HG03139 (cell line): ENCODE measurements around the gene CHDH.

Experiments
- ATAC-seq: cut with Tn5 transposase; IDR thresholded peaks from one replicate; pipeline ENCODE4 v1.9.1; 2021; ENCODE audit not compliant: unreplicated experiment

Gene CHDH

GRCh38 chr3:53792866-53793265 lies 53.4 kb downstream of the CHDH start:
- ATAC-seq: no peak

- ATAC-seq: no peak
Measured at GRCh38 chr3:53791317-53791716, 54.9 kb downstream of the CHDH start.

- no peak for ATAC-seq
Measured at GRCh38 chr3:53790470-53790869, 55.7 kb downstream of the CHDH start.

GRCh38 chr3:53789459-53789858 lies 56.8 kb downstream of the CHDH start:
- ATAC-seq: no peak

GRCh38 chr3:53788038-53788437 lies 58.2 kb downstream of the CHDH start:
- no peak for ATAC-seq

- ATAC-seq: no peak
Measured at GRCh38 chr3:53787016-53787415, 59.2 kb downstream of the CHDH start.

- no peak for ATAC-seq
Measured at GRCh38 chr3:53780806-53781205, 65.4 kb downstream of the CHDH start.

- ATAC-seq: no peak
Measured at GRCh38 chr3:53780171-53780570, 66.0 kb downstream of the CHDH start.

GRCh38 chr3:53778153-53778552 lies 68.1 kb downstream of the CHDH start:
- ATAC-seq: no peak

GRCh38 chr3:53777468-53777867 lies 68.8 kb downstream of the CHDH start:
- no peak for ATAC-seq

- no peak for ATAC-seq
Measured at GRCh38 chr3:53776494-53777101, 69.6 kb downstream of the CHDH start.

GRCh38 chr3:53775834-53776251 lies 70.4 kb downstream of the CHDH start:
- no peak for ATAC-seq

GRCh38 chr3:53775018-53775417 lies 71.2 kb downstream of the CHDH start:
- no peak for ATAC-seq

- ATAC-seq: no peak
Measured at GRCh38 chr3:53774414-53774813, 71.8 kb downstream of the CHDH start.

GRCh38 chr3:53773611-53774368 lies 72.4 kb downstream of the CHDH start:
- ATAC-seq: peak; percentile 82

- no peak for ATAC-seq
Measured at GRCh38 chr3:53773021-53773436, 73.2 kb downstream of the CHDH start.

GRCh38 chr3:53772562-53772961 lies 73.7 kb downstream of the CHDH start:
- no peak for ATAC-seq

- ATAC-seq: no peak
Measured at GRCh38 chr3:53768478-53769459, 77.5 kb downstream of the CHDH start.

GRCh38 chr3:53766706-53767105 lies 79.5 kb downstream of the CHDH start:
- ATAC-seq: no peak

GRCh38 chr3:53765753-53766152 lies 80.5 kb downstream of the CHDH start:
- no peak for ATAC-seq

GRCh38 chr3:53764026-53764775 lies 82.0 kb downstream of the CHDH start:
- no peak for ATAC-seq
